T-helper 2 cell (primary cell): ENCODE results near the gene FOXO3.
"Not testable (repeated sequence)": the region's sequence is repeated elsewhere in the genome, so short reads cannot be mapped to it uniquely, and the experiment has no call there.

ENCODE experiments used
- DNase-seq, 5 experiments: peaks; one replicate each; pipeline versions ENCODE4 v3.0.0 to v3.0.0-alpha.2; 2012 to 2022

Gene FOXO3

GRCh38 chr6:108556250-108556649, 4.5 kb upstream of the FOXO3 start:
- no peak for DNase-seq

DNA sequence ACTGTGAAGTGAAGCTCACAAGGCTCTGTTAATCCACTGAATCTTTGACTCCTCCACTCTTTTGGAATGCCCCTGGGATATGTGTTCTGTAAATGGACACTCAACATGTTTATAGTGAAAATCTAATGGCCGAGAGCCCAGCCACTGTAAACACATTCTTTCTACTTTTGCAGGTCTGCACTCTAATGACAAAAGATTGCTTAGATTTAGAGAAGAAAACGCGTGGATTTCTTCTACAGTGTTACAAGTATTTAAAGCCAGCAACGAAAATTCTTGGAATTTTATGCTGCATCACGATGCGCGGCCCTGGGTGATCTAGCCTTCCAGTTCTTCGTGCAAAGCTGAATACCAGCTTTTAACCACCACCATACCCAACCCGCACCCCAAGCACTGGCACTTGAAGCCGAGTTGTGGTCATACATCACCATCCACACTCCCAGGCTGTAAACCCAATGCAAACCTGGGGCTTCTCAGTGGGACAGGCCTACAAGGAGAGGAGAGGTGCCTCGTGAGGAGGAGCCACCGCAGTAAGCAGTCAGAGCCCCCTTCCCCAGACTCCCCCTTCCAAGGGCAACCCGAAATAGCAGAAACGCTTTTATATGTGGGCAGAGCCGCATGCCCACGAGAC, 3.7 kb upstream of the FOXO3 start:
- no peak for DNase-seq

DNA sequence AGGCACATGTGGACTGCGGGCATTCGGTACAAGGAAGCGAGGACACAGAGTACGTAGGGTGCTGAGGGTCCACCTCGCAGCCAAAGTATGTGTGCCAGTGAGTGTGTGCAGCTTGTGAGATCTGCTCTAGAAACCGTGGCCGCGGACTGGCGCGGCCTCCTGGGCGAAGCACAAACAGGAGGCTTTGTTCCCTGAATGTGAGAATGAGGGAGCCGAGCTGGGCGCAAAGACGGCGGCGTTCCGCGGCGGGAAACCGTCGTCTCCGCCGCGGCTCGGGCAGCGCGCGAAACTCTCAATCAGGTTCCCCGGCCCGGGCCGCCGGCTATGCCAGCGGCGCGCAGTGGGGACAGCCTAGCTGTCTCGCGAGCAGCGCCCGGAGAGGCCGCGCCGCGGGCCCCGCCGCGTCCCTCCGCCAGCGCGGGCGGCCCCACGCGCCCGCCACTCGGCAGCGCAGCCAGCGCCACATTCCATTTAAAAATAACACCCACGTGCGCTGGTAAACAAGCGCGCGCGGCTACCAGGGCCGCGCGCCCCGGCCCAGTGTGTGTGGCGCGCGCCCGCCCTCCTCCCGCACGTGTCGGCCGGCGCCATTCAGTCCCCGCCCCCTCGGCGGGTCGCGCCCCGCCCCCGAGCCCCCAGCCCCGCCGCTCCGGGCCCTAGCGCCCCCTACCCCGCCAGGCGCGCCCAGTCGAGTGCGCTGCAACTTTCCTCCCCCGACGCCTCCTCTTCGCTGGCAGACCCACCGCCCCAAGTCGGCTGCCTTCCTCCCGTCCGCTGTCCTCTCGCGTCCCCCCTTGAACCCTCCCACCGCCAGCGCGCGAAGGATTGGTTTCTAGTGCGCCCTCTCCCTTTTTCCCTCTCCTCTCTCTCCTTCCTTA, 3.0 kb upstream of the FOXO3 start:
- peak; percentile 61 to 86 (median 77) for DNase-seq

- DNase-seq, result peak; percentile 94 to 99 (median 96)
Observed at GRCh38 chr6:108558372-108559096, 2.2 kb upstream of the FOXO3 start.

GRCh38 chr6:108559097-108559883, 1.4 kb upstream of the FOXO3 start:
- DNase-seq, result peak; percentile 73 to 94 (median 84)

DNA sequence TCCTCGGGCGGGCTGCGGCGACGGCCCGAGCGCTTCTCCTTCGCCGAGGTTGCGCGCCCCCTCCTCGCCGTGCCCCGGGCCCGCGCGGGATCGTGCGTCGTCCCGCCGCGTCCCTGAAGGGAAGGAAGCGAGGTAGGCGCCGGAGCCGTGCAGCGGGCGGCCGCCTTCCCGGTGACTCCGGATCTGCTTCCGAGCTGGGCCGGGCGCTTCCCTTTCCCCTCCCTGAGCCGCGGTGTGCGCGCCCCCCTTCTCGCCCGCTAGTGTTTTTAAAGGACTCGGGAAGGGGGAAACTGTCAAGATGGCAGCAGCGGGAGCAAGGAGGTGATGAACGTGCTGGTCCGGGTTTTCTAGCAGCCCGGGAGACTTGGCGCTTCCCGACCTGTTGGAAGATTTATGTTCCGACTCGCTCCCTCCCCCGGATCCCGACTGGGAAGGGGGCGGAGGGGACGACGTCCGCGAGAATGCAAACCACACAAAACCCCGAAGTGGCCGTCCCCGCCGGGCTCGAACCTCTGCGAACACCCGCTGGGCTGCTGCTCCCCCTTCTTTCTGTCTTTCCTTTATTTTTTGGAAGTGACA, 744 bp upstream of the FOXO3 start:
- DNase-seq, result peak in 2 of 5 experiments; percentile 25 to 38

DNA sequence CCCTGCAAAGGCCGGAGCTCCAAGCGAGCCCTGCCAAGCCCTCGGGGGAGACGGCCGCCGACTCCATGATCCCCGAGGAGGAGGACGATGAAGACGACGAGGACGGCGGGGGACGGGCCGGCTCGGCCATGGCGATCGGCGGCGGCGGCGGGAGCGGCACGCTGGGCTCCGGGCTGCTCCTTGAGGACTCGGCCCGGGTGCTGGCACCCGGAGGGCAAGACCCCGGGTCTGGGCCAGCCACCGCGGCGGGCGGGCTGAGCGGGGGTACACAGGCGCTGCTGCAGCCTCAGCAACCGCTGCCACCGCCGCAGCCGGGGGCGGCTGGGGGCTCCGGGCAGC, 561 bp downstream of the FOXO3 start:
- DNase-seq, result not testable (repeated sequence)

DNA sequence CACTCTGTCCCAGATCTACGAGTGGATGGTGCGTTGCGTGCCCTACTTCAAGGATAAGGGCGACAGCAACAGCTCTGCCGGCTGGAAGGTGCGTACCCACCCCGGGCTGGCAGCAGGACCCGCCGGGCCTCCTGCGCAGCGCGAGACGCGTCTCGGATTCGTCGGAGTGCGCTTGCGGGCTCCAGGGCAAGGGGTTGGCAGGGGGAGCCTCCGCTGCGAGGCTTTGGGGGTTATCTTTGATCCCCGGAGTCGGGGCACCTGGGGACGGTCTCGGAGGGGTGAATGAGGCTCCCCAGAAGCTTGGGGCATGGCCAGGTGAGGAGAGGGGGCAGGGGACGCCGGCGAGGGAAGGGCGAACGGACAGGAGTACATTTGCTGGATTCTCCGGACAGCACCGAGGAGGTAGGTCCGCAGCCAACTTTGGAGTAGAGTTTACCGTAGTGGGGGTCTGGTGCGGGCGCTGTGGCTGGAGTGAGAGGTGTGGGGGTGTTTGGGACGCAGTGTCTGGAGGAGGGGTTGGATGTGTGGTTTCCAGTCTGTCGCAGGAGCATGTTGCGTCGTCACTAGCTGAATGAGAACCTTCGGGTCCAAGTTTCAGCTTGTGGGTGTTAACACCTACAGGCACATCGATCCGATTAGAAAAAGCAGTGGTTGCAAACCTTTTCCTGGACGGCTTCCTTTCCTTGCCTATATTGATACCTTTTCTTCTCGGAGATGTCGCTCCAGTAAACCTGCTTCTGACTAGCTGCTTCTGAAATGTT, 1.2 kb downstream of the FOXO3 start:
- DNase-seq, result peak in 1 of 5 experiments; percentile 17

- DNase-seq, result peak in 1 of 5 experiments; percentile 4
Observed at GRCh38 chr6:108562503-108562993, 1.8 kb downstream of the FOXO3 start.

GRCh38 chr6:108563292-108563691, 2.6 kb downstream of the FOXO3 start:
- no peak for DNase-seq

DNA sequence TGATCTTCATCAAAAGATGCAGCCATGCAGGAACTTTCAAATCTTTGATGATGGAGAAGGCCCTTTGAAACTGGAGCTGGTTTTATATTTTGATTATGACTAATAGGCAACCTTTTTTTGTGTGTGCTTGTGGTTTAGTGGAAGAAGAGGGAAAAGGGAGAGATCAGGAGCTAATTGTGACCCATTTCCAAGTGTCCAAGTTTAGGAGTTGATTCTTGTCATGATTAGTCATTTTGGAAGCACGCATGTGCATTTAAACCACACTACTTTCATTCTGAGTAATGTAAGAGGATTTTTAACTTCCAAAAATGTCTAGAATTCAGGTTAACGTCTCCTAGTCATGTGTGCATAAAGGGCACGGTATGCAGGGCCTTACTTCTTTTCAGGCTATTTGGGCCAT, 3.5 kb downstream of the FOXO3 start:
- peak in 1 of 5 experiments; percentile 79 for DNase-seq

DNA sequence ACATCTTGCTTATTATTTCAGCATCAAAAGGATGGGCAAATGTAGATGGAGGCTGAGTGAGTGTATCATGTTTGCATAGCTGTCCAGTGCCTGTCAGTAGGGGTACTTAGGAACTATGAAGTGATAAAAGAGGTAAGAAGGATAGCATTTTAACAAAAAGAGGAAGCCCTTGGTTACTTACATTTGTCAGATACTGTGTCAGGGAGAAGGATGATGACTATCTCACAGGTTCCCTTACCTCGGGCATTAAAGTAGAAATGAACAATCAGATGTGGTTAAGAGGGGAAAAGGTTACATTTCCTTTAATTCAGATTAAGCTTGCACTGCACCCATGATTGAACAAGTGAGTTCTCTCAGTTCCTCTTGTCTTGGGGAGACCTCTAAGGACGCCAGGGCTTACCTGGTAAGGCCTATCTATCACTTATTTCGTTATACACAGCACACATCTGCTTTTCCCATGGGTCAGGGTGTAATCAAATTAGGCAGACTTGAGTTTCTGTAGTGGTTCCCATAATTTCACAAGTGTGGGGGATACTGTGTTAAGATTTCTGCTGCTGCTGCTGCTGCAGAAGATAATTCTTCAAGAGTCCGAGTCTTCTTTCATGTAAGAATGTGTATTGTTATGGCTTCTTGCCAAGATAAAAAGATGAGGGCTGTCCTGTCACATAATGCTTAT, 4.5 kb downstream of the FOXO3 start:
- peak in 2 of 5 experiments; percentile 51 to 89 for DNase-seq

DNA sequence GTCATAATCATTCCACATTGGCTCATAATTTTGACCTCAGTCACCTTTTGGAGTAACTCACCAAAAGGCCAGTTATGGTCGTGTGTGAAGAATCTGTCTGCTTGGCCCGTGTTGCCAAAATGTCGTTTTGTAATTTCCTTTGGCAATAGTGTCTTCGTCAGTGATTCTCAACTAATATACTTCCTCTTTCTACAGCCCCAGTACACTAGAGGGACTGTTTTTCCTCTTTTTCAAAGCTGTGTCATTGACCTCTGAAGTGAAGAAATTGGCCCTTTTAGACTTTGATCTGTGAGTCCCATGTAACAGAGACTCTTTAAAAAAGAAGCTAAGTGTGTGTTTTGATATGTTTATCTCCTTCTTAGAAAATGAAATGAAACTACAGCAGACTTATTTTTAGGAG, 5.2 kb downstream of the FOXO3 start:
- no peak for DNase-seq

DNA sequence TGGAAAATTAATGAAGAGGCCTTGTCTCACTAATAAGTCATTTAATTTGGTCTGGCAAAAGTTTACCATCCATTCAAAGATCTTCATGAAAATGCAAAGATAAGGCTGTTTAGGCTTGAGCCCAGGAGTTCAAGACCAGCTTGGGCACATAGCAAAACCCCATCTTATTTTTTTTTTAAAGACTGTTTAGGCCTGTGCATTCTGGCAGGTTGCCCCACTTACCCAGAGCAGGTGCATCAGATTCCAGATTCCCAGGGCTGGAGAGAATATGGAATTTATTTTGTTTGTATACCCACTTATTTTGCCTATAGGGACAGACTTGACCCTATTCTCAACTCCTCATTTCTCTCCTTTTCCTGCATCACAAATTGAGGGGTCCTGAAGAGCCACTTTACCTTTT, 5.7 kb downstream of the FOXO3 start:
- no peak for DNase-seq

- peak in 1 of 5 experiments; percentile 24 for DNase-seq
Observed at GRCh38 chr6:108568101-108568500, 7.4 kb downstream of the FOXO3 start.

GRCh38 chr6:108568551-108569305, 8.0 kb downstream of the FOXO3 start:
- DNase-seq, result no peak

DNA sequence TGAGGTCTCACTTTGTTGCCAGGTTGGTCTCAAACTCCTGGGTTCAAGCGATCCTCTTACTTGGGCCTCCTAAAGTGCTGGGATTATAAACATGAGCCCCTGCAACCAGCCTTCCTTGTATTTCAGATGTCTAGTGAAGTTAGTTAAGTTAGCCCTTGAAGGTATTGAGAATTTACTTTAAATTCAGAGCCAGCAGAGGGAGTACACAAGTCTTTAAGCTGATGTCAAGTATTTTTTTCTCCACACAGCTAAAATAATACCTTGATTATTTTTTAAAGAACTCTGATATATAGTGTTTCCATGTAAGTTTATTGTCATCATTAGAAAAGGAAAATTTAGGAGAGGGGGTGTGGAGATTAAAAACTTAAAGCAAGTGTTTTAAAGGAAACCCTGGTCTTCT, 9.8 kb downstream of the FOXO3 start:
- DNase-seq, result no peak

DNA sequence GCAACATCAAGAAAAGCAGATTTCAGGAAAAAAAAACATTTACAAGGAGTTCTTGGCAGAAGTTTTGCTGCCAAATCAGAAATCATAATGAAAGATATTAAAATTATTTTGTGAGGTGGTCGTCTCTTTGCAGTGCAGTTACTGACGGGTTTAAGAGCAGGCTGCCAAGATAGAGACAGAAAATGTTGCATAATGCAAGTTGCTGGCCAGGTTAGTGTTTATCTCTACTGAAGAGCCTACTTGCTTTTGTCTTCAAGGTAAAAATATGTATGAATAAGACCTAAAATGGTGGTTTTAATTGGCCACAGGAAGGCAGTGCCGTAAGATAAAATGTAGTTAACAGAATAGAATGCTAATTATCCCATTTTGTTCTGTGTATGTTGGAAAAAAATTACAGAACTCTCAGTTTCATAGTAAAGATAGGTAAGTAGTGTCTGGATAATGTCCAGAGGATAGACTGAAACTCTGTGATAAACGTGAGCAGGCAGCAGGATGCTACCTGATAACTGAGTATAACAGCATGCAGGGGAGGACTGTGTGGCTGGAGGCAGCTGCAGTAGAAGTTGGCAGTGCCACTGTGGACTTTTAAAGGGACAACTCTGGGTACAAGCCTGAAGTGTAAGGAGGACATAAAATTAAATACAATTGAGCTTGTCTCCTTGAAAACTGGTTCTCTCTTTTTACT, 13.9 kb downstream of the FOXO3 start:
- DNase-seq, result no peak

DNA sequence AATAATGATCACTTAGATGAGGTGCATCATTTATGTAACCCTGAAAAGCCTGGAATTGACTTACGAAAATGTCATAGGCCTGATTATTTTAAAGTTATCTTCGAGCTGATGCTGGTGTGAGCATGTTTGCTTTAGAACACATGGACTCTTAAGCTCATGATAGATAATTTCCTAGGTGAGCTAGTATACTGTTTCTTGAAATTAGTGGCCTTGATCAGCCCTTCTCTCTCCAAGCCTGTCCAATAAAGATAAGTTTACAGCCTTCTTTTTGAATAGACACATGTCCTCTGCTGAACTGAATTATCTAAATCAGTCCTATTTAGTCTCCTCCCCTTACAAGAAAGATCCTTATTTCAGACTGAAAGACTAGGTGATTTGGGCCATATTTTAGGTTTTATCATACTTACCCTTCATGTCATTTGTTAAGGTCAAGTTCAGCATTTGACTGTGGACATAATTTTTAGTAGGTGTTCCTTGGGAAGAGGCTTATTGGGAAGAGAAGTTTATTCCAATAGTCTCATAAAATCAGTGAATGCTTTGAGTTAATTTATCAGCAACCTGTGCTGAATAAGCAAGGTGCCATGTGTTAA, 15.3 kb downstream of the FOXO3 start:
- no peak for DNase-seq
